PC-3 (cell line): ENCODE measurements around the gene KIF21A.

Experiments used
- CTCF ChIP-seq: fragments of 300-600 bp; sonication (generic); conservative IDR thresholded peaks from 2 replicates; pipeline ENCODE4 v1.5.1; 2017; ENCODE audit warnings: antibody characterized with exemption, low read depth, mild to moderate bottlenecking, low read length
- EZH2 ChIP-seq: fragments of 300-600 bp; sonication (generic); IDR thresholded peaks from one replicate; pipeline ENCODE4 v1.6.1; 2017; ENCODE audit warnings: antibody characterized with exemption, mild to moderate bottlenecking, low read length; ENCODE audit not compliant: unreplicated experiment
- EZH2phosphoT487 ChIP-seq: fragments of 300-600 bp; sonication (generic); IDR thresholded peaks from 2 replicates; pipeline ENCODE4 v1.6.1; 2018; ENCODE audit warnings: mild to moderate bottlenecking, antibody characterized with exemption, low read length, borderline replicate concordance

GRCh38 chr12:39278426-39278825 is 164.5 kb downstream of the KIF21A start:
- TF ChIP-seq CTCF (no peak), EZH2phosphoT487 (no peak), EZH2 (no peak)
